ENCODE results near the gene RGS4.
"Not testable (repeated sequence)": the region's sequence is repeated elsewhere in the genome, so short reads cannot be mapped to it uniquely, and the experiment has no call there.

The RGS4 gene

GRCh38 chr1:163068716-163069115 lies 445 bp upstream of the RGS4 start:
- DNase-seq (ENCODE audit: low read depth), result no peak

GRCh38 chr1:163069655-163070277 lies 605 bp downstream of the RGS4 start:
- no peak for DNase-seq (ENCODE audit: low read depth)

- peak; percentile 25 for DNase-seq (ENCODE audit: low read depth)
Observed at GRCh38 chr1:163071405-163072255, 2.5 kb downstream of the RGS4 start.

GRCh38 chr1:163072658-163073057 lies 3.5 kb downstream of the RGS4 start:
- no peak for DNase-seq (ENCODE audit: low read depth)

- DNase-seq (ENCODE audit: low read depth), result no peak
Observed at GRCh38 chr1:163074004-163074403, 4.8 kb downstream of the RGS4 start.

GRCh38 chr1:163074716-163075284 lies 5.6 kb downstream of the RGS4 start:
- no peak for DNase-seq (ENCODE audit: low read depth)

GRCh38 chr1:163076044-163076443 lies 6.9 kb downstream of the RGS4 start:
- DNase-seq (ENCODE audit: low read depth), result no peak

- DNase-seq (ENCODE audit: low read depth), result no peak
Observed at GRCh38 chr1:163076446-163076845, 7.3 kb downstream of the RGS4 start.

- no peak for DNase-seq (ENCODE audit: low read depth)
Observed at GRCh38 chr1:163076981-163077761, 8.0 kb downstream of the RGS4 start.

- DNase-seq (ENCODE audit: low read depth), result no peak
Observed at GRCh38 chr1:163082971-163083370, 13.8 kb downstream of the RGS4 start.

- no peak for DNase-seq (ENCODE audit: low read depth)
Observed at GRCh38 chr1:163083690-163084089, 14.5 kb downstream of the RGS4 start.

GRCh38 chr1:163084330-163084729 lies 15.2 kb downstream of the RGS4 start:
- no peak for DNase-seq (ENCODE audit: low read depth)

- DNase-seq (ENCODE audit: low read depth), result no peak
Observed at GRCh38 chr1:163085041-163085903, 16.1 kb downstream of the RGS4 start.

- DNase-seq (ENCODE audit: low read depth), result no peak
Observed at GRCh38 chr1:163085904-163086268, 16.7 kb downstream of the RGS4 start.

GRCh38 chr1:163089117-163089516 lies 20.0 kb downstream of the RGS4 start:
- not testable (repeated sequence) for DNase-seq (ENCODE audit: low read depth)

GRCh38 chr1:163090321-163090945 lies 21.3 kb downstream of the RGS4 start:
- no peak for DNase-seq (ENCODE audit: low read depth)

- DNase-seq (ENCODE audit: low read depth), result no peak
Observed at GRCh38 chr1:163093169-163093568, 24.0 kb downstream of the RGS4 start.

GRCh38 chr1:163093579-163093978 lies 24.4 kb downstream of the RGS4 start:
- no peak for DNase-seq (ENCODE audit: low read depth)

GRCh38 chr1:163094182-163094581 lies 25.0 kb downstream of the RGS4 start:
- no peak for DNase-seq (ENCODE audit: low read depth)

- no peak for DNase-seq (ENCODE audit: low read depth)
Observed at GRCh38 chr1:163094589-163094988, 25.4 kb downstream of the RGS4 start.

GRCh38 chr1:163095213-163095612 lies 26.1 kb downstream of the RGS4 start:
- no peak for DNase-seq (ENCODE audit: low read depth)

Measured in CMK (cell line).